Stimulated activated CD4-positive, alpha-beta T cell treated with anti-CD3 and anti-CD28 coated beads, Interleukin-4, amount 100 ng/mL, for 1 hour (primary cell): ENCODE measurements around the gene DPEP2.
A peak's percentile ranks its signal among the peaks of the same experiment; 100 is the strongest.
"Not testable (repeated sequence)": the region's sequence is repeated elsewhere in the genome, so short reads cannot be mapped to it uniquely, and the experiment has no call there.

ENCODE experiments used
- DNase-seq: peaks from one replicate; pipeline ENCODE4 v3.0.0-alpha.2; 2020

Gene DPEP2, protein sequence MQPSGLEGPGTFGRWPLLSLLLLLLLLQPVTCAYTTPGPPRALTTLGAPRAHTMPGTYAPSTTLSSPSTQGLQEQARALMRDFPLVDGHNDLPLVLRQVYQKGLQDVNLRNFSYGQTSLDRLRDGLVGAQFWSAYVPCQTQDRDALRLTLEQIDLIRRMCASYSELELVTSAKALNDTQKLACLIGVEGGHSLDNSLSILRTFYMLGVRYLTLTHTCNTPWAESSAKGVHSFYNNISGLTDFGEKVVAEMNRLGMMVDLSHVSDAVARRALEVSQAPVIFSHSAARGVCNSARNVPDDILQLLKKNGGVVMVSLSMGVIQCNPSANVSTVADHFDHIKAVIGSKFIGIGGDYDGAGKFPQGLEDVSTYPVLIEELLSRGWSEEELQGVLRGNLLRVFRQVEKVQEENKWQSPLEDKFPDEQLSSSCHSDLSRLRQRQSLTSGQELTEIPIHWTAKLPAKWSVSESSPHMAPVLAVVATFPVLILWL

DNA sequence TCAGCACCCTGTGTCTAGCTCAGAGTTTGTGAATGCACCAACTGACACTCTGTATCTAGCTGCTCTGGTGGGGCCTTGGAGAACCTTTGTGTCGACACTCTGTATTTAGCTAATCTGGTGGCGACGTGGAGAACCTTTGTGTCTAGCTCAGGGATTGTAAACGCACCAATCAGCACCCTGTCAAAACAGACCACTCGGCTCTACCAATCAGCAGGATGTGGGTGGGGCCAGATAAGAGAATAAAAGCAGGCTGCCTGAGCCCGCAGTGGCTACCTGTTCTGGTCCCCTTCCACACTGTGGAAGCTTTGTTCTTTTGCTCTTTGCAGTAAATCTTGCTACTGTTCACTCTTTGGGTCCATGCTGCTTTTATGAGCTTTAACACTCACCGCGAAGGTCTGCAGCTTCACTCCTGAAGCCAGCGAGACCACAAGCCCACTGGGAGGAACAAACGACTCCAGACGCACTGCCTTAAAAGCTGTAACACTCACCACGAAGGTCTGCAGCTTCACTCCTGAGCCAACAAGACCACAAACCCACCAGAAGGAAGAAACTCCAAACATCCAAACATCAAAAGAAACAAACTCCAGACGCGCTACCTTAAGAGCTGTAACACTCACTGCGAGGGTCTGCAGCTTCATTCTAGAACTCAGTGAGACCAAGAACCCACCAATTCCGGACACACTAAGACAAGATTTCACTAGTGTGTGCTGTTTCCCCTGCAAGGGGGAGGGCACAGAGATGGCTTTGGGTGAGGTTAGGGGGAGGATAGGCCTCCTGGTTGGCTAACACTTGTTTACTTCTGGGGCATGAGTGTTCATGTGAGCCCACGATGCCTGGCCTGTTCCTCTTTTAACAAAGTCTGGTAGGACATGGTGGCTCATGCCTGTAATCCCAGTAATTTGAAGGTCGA is at the start of gene DPEP2:
Gene DPEP2, minus strand, starts transcription at position 706 of the 910 bp plus-strand sequence. CDS start 6,272 bp downstream, outside the sequence.
- peak; percentile 36 for DNase-seq

DNA sequence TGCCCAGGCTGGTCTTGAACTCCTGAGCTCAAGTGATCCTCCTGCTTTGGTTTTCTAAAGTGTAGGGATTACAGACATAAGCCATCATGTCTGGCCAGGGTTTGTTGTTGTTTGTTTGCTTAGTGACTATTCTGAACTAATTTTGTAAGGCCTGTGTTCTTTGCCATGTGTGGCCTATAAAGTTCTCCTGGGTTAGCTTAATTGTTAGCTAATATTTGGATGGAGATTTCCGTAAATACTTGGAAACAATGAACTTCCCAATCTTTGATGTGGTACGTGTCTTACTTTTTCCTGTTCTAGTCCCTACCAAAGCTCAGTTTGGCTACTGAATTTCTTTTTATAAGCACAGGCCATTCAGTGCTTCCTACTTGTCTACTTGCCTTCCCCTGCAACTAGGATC is 48.7 kb upstream of the DPEP2 start:
- DNase-seq: no peak

DNA sequence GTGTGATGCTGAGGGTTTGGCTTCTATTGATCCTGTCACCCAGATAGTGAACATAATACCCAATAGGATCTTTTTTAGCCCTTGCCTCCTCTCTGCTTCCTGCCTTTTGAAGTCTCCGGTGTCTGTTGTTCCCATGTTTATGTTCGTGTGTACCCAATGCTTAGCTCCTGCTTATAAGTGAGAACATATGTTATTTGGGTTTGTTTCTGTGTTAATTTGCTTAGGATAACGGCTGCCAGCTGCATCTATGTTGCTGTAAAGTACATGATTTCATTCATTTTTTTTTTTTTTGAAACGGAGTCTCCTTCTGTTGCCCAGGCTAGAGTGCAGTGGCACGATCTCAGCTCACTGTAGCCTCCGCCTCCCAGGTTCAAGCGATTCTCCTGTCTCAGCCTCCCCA is 46.8 kb upstream of the DPEP2 start:
- no peak for DNase-seq

- DNase-seq: no peak
Measured at GRCh38 chr16:68041783-68042182, 42.5 kb upstream of the DPEP2 start.

GRCh38 chr16:68040506-68041288 is 41.4 kb upstream of the DPEP2 start:
- peak; percentile 88 for DNase-seq

- no peak for DNase-seq
Measured at GRCh38 chr16:68037841-68038597, 38.7 kb upstream of the DPEP2 start.

DNA sequence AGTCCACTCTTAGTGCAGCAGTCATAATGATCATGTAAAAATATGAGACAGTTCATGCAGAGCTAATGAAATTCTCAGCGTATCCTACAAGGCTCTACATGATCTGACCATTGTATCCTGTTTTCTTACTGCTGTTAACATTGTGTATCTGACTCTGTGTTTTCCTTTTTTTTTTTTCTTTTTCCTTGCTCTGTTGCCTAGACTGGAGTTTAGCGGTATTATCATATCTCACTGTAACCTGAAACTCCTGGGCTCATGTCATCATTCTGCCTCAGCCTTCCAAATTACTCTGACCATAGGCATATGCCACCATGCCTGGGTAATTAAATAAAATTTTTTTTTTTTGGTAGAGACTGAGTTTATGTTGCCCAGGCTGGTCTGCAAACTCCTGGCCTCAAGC is 35.9 kb upstream of the DPEP2 start:
- no peak for DNase-seq

DNA sequence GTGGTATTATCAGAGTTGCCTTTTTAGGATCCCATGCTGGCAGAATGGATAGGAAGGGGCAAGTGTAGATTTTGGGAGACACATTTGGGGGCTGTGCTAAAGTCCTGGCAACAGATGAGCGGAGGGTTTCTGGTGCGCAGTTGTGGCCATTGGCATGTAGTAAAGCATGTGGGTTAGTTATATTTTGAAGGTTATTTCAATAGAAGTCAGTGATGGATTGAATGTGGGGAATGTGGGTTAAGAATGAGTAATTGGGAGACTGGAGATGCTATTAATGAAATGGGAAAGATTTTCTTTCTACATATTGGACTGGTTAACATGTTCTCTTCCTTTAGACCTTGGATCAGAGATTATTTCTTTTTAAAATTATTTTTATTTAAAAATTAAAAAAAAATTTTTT is 33.8 kb upstream of the DPEP2 start:
- DNase-seq: no peak

GRCh38 chr16:68031951-68032350 is 32.7 kb upstream of the DPEP2 start:
- DNase-seq: no peak

DNA sequence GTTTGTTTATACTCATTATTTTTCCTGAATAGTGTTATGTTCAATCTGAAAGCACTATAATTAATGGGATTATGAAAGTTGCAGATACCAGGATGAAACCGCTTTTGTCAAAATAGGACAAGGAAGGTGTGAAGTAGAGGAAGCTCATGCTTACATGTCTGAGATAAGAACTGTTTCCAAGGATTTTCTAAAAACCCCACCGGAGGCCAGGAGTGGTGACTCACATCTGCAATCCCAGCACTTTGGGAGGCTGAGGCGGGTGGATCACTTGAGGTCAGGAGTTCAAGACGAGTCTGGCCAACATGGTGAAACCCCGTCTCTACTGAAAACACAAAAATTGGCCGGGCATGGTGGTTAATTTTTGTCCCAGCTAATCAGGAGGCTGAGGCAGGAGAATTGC is 30.8 kb upstream of the DPEP2 start:
- DNase-seq: not testable (repeated sequence)

DNA sequence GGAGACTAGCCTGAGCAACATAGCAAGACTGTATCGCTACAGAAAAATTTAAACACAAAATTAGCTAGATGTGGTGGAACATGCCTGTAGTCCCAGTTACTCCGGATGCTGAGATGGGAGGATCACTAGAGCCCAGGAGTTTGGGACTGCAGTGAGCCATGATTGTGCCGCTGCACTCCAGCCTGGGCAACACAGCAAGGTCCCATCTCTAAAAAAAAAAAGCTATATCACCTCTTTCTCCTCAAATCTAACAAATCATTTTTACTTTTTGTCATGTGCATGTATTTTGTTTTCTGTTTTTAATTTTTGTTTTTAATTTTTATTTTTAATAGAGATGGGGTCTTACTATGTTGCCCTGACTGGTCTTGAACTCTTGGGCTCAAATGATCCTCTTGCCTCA is 29.7 kb upstream of the DPEP2 start:
- no peak for DNase-seq

DNA sequence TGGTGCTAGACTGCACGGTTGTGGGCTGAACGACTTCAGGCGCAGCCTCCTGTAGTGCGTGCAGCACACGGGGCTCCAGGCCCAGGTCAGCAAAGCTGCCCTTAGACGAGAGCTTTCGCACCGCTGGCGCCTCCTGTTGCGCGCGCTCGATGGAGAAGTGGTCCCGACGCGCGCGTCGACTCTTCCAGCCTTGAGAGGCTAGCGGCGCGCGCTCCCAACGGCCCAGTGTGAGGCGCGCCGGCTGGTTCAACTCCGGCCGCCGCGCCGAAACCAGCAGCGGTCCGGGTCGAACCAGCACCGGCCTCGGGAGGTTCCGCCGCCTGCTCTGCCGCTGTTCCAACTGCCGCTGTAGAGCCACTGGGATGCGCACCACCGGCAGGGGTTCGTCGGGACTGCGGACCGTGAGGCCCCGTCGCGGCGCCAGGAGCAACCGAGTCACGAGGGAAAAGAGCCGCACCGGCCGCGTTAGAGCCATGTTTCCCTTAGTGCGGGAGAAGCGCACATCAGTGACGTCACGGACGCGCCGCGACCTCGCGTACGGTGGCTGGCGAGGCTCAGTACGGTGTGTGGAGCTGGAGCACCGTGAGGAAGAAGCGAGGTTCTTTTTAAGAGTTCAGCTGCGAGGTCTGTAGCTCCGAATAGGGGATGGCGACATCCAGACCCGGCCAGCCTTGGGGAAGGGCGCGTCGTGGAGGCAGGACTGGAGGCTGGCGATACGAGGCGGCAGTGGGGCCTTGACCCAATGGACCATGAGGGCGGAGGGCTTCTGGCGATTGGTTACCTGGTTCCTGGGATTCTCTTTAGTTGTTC is 23.6 kb upstream of the DPEP2 start, which contains the start of the genes DDX28 and DUS2:
Gene DDX28, minus strand, starts transcription at position 505 of the 810 bp plus-strand sequence. Its CDS starts 30 bp downstream, at position 475.
Gene DUS2, plus strand, starts transcription at position 557 of the 810 bp plus-strand sequence. CDS start 14,740 bp downstream, outside the sequence.
- peak; percentile 94 for DNase-seq

GRCh38 chr16:68022278-68022727 is 23.0 kb upstream of the DPEP2 start:
- DNase-seq: peak; percentile 8

DNA sequence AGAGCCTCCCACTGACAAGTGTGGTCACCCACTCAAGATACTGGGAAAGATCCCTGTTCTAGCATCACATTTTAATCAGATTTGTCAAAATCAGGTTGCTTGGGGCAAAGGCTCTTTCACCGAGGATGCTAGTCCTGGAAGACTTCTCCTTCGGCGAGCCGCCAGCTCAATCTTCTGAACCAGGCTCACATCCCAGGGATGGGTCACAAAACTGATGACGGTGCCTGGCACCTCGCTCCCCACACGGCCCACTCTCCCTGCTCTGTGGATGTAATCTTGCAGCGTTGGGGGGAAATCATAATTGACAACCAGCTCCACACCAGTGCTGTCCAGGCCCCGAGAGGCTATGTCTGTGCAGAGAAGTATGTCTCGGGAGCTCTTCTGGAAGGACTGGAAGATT is 22.2 kb upstream of the DPEP2 start:
- no peak for DNase-seq

GRCh38 chr16:68019167-68019680 is 19.9 kb upstream of the DPEP2 start:
- no peak for DNase-seq

- DNase-seq: no peak
Measured at GRCh38 chr16:68015681-68016080, 16.4 kb upstream of the DPEP2 start, which contains the start of gene DPEP2NB. TSS of gene DPEP2NB (minus strand) at chr16:68015911. CDS start at chr16:68015770, 141 bp downstream.

GRCh38 chr16:68013440-68013839 is 14.2 kb upstream of the DPEP2 start:
- DNase-seq: no peak

DNA sequence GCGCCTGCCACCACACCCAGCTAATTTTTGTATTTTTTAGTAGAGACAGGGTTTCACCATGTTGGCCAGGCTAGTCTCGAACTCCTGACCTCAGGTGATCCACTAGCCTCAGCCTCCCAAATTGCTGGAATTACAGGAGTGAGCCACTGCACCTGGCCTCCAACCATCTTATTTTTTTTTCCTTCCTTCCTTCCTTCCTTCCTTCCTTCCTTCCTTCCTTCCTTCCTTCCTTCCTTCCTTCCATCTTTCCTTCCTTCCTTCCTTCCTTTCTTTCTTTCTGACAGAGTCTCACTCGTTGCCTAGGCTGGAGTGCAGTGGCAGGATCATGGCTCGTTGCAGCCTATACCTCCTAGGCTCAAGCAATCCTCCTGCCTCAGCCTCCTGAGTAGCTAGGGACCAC is 10.6 kb upstream of the DPEP2 start:
- DNase-seq: not testable (repeated sequence)

DNA sequence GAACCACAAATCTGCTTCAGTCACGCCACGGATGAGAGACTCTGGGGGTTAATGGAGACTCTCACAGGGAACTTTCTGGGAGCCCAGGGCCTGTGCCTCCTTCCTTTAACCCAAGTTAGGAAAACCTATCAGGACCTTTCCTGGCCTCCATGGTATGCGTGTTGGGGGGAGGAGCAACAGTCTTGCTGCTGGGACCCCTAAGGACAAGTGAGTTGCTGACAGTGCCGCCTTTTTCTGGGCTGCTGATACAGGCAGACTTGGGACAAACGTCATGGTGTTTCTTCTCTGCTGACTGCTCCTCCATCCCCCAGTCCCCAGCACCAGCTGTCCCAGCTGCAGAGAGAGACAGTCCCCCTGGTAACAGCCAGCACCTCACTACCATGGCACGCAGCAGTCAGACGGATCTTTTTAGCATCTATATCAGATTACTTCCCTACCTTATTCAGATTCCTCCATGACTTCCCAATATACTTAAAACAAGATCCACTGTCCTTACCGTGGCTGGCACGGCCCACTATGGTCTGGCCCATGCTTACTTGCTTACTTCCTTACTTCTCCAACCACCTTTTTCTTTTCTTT is 10.0 kb upstream of the DPEP2 start:
- no peak for DNase-seq

- no peak for DNase-seq
Measured at GRCh38 chr16:68005786-68006286, 6.6 kb upstream of the DPEP2 start.
